Neural cell (in vitro differentiated cells): ENCODE results near the gene PKDCC. TPM values are rescaled to one million over a fixed set of nuclear protein-coding genes. Genes with fewer than 3 reads are reported as not detected.

Experiments used
- H2AFZ ChIP-seq: fragments of 200-600, 300-800 bp; sonication (generic), shearing (Covaris generic); 2 replicates; pipeline ENCODE4 v1.6.0; 2014; ENCODE audit warnings: low read depth, mild to moderate bottlenecking, antibody characterized with exemption, low read length, moderate library complexity
- H3F3A ChIP-seq: fragments of 200-600 bp; shearing (Covaris generic); 2 replicates; pipeline ENCODE4 v1.6.1; 2016; ENCODE audit warnings: mild to moderate bottlenecking, moderate library complexity, mixed read lengths, antibody characterized with exemption, low read length; ENCODE audit not compliant: insufficient read depth, poor library complexity, severe bottlenecking
- H3K27ac ChIP-seq: fragments of 200-600, 300-800 bp; sonication (generic), shearing (Covaris generic); 2 replicates; pipeline ENCODE4 v1.5.1; 2014; ENCODE audit warnings: mild to moderate bottlenecking, low read length, moderate library complexity
- H3K27me3 ChIP-seq: fragments of 300-800, 200-600 bp; sonication (generic), shearing (Covaris generic); 2 replicates; pipeline ENCODE4 v1.6.0; 2014; ENCODE audit warnings: mild to moderate bottlenecking, low read depth, low read length, moderate library complexity; ENCODE audit not compliant: insufficient read depth
- H3K36me3 ChIP-seq: fragments of 300-800, 200-600 bp; sonication (generic), shearing (Covaris generic); 2 replicates; pipeline ENCODE4 v1.5.1; 2014; ENCODE audit warnings: mild to moderate bottlenecking, antibody characterized with exemption, low read length, moderate library complexity; ENCODE audit not compliant: insufficient read depth
- H3K4me2 ChIP-seq: fragments of 300-800, 200-600 bp; sonication (generic), shearing (Covaris generic); 2 replicates; pipeline ENCODE4 v1.6.0; 2014; ENCODE audit warnings: mild to moderate bottlenecking, low read length
- H3K4me3 ChIP-seq: fragments of 300-800, 200-600 bp; sonication (generic), shearing (Covaris generic); 2 replicates; pipeline ENCODE4 v1.5.1; 2014; ENCODE audit warnings: mild to moderate bottlenecking, low read length, moderate library complexity
- H3K79me2 ChIP-seq: fragments of 200-600 bp; shearing (Covaris generic); replicated peaks from 2 replicates; pipeline ENCODE4 v1.6.0; 2014; ENCODE audit warnings: mild to moderate bottlenecking, low read length, moderate library complexity; ENCODE audit not compliant: insufficient read depth
- H3K9ac ChIP-seq: fragments of 300-800, 200-600 bp; sonication (generic), shearing (Covaris generic); 2 replicates; pipeline ENCODE4 v1.6.1; 2016; ENCODE audit warnings: mild to moderate bottlenecking, low read length, mixed read lengths
- H3K9me2 ChIP-seq: fragments of 200-600 bp; shearing (Covaris generic); 2 replicates; pipeline ENCODE4 v1.6.1; 2016; ENCODE audit warnings: mild to moderate bottlenecking, low read length, mixed read lengths; ENCODE audit not compliant: insufficient read depth
- H3K9me3 ChIP-seq: fragments of 200-600, 300-800 bp; sonication (generic), shearing (Covaris generic); 2 replicates; pipeline ENCODE4 v1.6.1; 2016; ENCODE audit warnings: mild to moderate bottlenecking, mixed run types, low read length, moderate library complexity, mixed read lengths
- H4K20me1 ChIP-seq: fragments of 200-600 bp; shearing (Covaris generic); 2 replicates; pipeline ENCODE4 v1.6.1; 2016; ENCODE audit warnings: mild to moderate bottlenecking, mixed run types; ENCODE audit not compliant: insufficient read depth
- CTCF ChIP-seq: fragments of 450-650 bp; IDR thresholded peaks from 2 replicates; pipeline ENCODE4 v1.5.1; 2014; ENCODE audit warnings: antibody characterized with exemption, mild to moderate bottlenecking, moderate library complexity; ENCODE audit not compliant: poor library complexity, severe bottlenecking
- EP300 ChIP-seq: fragments of 450-650 bp; conservative IDR thresholded peaks from 2 replicates; pipeline ENCODE4 v1.6.1; 2014; ENCODE audit warnings: antibody characterized with exemption, mild to moderate bottlenecking, moderate library complexity; ENCODE audit not compliant: poor library complexity, severe bottlenecking
- EZH2 ChIP-seq: fragments of 200-600, 300-800 bp; shearing (Covaris generic), sonication (generic); IDR thresholded peaks from 2 replicates; pipeline ENCODE4 v1.6.1; 2014; ENCODE audit warnings: antibody characterized with exemption, low read length, borderline replicate concordance, mild to moderate bottlenecking; ENCODE audit not compliant: insufficient read depth, poor library complexity, severe bottlenecking
- MXI1 ChIP-seq: fragments of 450-650 bp; conservative IDR thresholded peaks from 2 replicates; pipeline ENCODE4 v1.6.1; 2014; ENCODE audit warnings: antibody characterized with exemption, mild to moderate bottlenecking; ENCODE audit not compliant: poor library complexity, severe bottlenecking
- POLR2AphosphoS5 ChIP-seq: IDR thresholded peaks from 2 replicates; pipeline ENCODE4 v1.6.1; 2012
- RAD21 ChIP-seq: fragments of 450-650 bp; conservative IDR thresholded peaks from 2 replicates; pipeline ENCODE4 v1.6.1; 2014; ENCODE audit warnings: antibody characterized with exemption, mild to moderate bottlenecking, moderate library complexity
- REST ChIP-seq: IDR thresholded peaks from 2 replicates; pipeline ENCODE4 v1.6.1; 2012; ENCODE audit warnings: borderline replicate concordance
- SMC3 ChIP-seq: fragments of 450-650 bp; conservative IDR thresholded peaks from 2 replicates; pipeline ENCODE4 v1.6.1; 2014; ENCODE audit warnings: antibody characterized with exemption, mild to moderate bottlenecking, moderate library complexity; ENCODE audit not compliant: poor library complexity
- TAF1 ChIP-seq: IDR thresholded peaks from 2 replicates; pipeline ENCODE4 v1.6.1; 2012; ENCODE audit warnings: low read depth
- polyA plus RNA-seq: library from polyadenylated mRNA; depleted of rRNA; stranded (reverse); fragments of >200 nt; gene quantifications from 2 replicates; pipeline ENCODE4 v1.2.3, GENCODE V29; 2014

PKDCC gene
- polyA plus RNA-seq, 1 donor from 2014 or later = 37.4 TPM

GRCh38 chr2:41999128-41999480 lies 48.7 kb upstream of the PKDCC start:
- Histone ChIP-seq H3K27me3 (no peaks in the 10 kb centered on the region), H3K79me2 (no peaks in the 10 kb centered on the region), H3K27ac (no peak overlapping the region), H3F3A (no peaks in the 10 kb centered on the region), H3K4me3 (no peak overlapping the region), H3K36me3 (no peaks in the 10 kb centered on the region), H3K9ac (no peak overlapping the region), H3K4me2 (no peak overlapping the region), H3K9me2 (no peaks in the 10 kb centered on the region), H3K9me3 (no peaks in the 10 kb centered on the region), H4K20me1 (no peaks in the 10 kb centered on the region), H2AFZ (no peak overlapping the region)
- no peak for TF ChIP-seq MXI1
- TF ChIP-seq EZH2 = no peak
- TF ChIP-seq REST = no peak
- TF ChIP-seq POLR2AphosphoS5 = no peak
- no peak for TF ChIP-seq SMC3
- TF ChIP-seq RAD21 = no peak
- TF ChIP-seq TAF1 = no peak
- no peak for TF ChIP-seq CTCF
- TF ChIP-seq EP300 = no peak

- no peak overlapping the region for H3K9ac ChIP-seq
- H3K27me3 ChIP-seq = no peaks in the 10 kb centered on the region
- no peaks in the 10 kb centered on the region for H3K79me2 ChIP-seq
- no peak overlapping the region for H3K27ac ChIP-seq
- no peak overlapping the region for H3K4me2 ChIP-seq
- no peaks in the 10 kb centered on the region for H3F3A ChIP-seq
- no peak overlapping the region for H3K4me3 ChIP-seq
- no peaks in the 10 kb centered on the region for H3K9me3 ChIP-seq
- no peaks in the 10 kb centered on the region for H3K36me3 ChIP-seq
- no peak for TF ChIP-seq REST
- TF ChIP-seq POLR2AphosphoS5 = no peak
- no peak for TF ChIP-seq CTCF
- TF ChIP-seq SMC3 = no peak
- TF ChIP-seq TAF1 = no peak
- TF ChIP-seq MXI1 = no peak
- TF ChIP-seq EZH2 = no peak
- no peak for TF ChIP-seq EP300
- no peak for TF ChIP-seq RAD21
- H2AFZ ChIP-seq = no peak overlapping the region
- no peaks in the 10 kb centered on the region for H4K20me1 ChIP-seq
- H3K9me2 ChIP-seq = no peaks in the 10 kb centered on the region
These were observed 48.1 kb upstream of the PKDCC start for GRCh38 chr2:41999592-42000281.
